GM13976 (cell line): ENCODE results near the gene PRMT3.

Experiments used
- DNase-seq: peaks from one replicate; pipeline ENCODE4 v3.0.0; 2012; ENCODE audit warnings: low spot score
- CTCF ChIP-seq: IDR thresholded peaks from 2 replicates; pipeline ENCODE4 v1.5.1; 2012; ENCODE audit warnings: borderline replicate concordance, mild to moderate bottlenecking; ENCODE audit not compliant: insufficient read depth; ENCODE audit errors: extremely low read depth, missing control alignments, control extremely low read depth
- in situ Hi-C: fragments of 300-500 bp; cut with MboI; formaldehyde crosslinking; loops from one replicate; pipeline ENCODE4 v1.12.0; 2022; ENCODE audit warnings: low sequenced_read_pairs, mixed read lengths, inconsistent platforms; ENCODE audit not compliant: unreplicated experiment

PRMT3 gene

GRCh38 chr11:20530942-20531703 lies 143.6 kb downstream of the PRMT3 start:
- in situ Hi-C loops: no loop called here
- no peak for TF ChIP-seq CTCF
- DNase-seq: no peak

- in situ Hi-C loops: no loop called here
- DNase-seq: no peak
- no peak for TF ChIP-seq CTCF
Measured at GRCh38 chr11:20535271-20535881, 147.9 kb downstream of the PRMT3 start.

GRCh38 chr11:20536365-20536764 lies 148.8 kb downstream of the PRMT3 start:
- in situ Hi-C loops: no loop called here
- DNase-seq: no peak
- no peak for TF ChIP-seq CTCF

- DNase-seq: no peak
- no peak for TF ChIP-seq CTCF
- in situ Hi-C loops: no loop called here
Measured at GRCh38 chr11:20536784-20537183, 149.3 kb downstream of the PRMT3 start.

- TF ChIP-seq CTCF: no peak
- no peak for DNase-seq
- in situ Hi-C loops: no loop called here
Measured at GRCh38 chr11:20541503-20541902, 154.0 kb downstream of the PRMT3 start.

- no peak for TF ChIP-seq CTCF
- in situ Hi-C loops: no loop called here
Measured at GRCh38 chr11:20544603-20545237, 157.2 kb downstream of the PRMT3 start.

More at GRCh38 chr11:20544603-20545237, 157.2 kb downstream of the PRMT3 start:
- DNase-seq: no peak
